Fibroblast of skin of left biceps (primary cell): ENCODE measurements around the gene NUB1.

Experiments
- DNase-seq, 2 experiments: peaks; one replicate each; pipeline ENCODE4 v3.0.0-alpha.2; 2013; ENCODE audit warnings: low read depth in 2 of 2

Gene NUB1

GRCh38 chr7:151314401-151314800 lies 27.2 kb upstream of the NUB1 start:
- DNase-seq, result no peak

- DNase-seq, result peak in 1 of 2 experiments; percentile 6
These were observed 26.5 kb upstream of the NUB1 start for GRCh38 chr7:151315038-151315655.

- no peak for DNase-seq
These were observed 24.7 kb upstream of the NUB1 start for GRCh38 chr7:151316896-151317295.

DNA sequence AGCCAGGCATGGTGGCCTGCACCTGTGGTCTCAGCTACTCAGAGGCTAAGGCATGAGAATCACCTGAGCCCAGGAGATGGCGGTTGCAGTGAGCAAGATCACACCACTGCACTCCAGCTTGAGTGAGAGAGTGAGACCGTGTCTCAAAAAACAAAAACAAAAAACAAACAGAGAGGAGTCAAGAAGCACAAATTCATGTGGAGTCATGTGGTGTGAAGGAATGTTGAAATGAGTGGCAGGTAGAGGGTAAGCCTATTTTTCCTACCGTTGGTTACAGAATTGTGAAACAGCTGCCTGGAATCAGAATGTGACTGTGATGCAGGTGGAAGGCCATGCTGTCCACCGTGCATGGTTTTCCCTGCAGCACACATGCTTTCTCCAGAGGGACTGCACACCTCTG lies 23.7 kb upstream of the NUB1 start:
- DNase-seq, result no peak

- DNase-seq, result no peak
These were observed 22.4 kb upstream of the NUB1 start for GRCh38 chr7:151319189-151319588.

DNA sequence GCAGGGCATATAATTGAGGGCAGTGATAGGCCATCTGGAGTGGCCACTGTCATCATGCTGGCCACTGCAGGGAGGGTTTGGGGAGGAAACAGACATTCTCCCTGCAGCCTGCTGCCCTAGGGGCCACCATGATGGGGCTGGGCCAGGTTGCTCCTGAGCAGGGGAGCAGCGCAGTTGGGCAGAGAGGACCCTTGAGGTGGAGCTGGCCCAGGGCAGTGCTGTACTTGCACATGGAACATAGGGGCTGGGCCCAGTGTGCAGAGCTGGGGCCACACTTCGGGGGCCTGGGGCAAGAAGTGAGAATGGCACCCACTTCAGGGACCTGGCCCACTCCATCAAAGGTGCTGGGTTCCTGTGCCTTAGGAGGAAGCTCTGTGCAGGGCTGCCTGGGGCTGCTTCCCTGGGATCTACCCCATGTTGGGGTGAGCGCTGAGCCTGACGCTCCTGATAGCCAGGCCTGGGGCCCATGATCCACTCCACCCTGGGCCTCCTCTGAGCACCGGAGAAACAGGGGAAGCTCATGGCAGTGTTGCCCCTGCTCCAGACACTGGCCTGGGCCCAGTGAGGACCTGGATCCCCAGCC lies 21.3 kb upstream of the NUB1 start:
- no peak for DNase-seq

DNA sequence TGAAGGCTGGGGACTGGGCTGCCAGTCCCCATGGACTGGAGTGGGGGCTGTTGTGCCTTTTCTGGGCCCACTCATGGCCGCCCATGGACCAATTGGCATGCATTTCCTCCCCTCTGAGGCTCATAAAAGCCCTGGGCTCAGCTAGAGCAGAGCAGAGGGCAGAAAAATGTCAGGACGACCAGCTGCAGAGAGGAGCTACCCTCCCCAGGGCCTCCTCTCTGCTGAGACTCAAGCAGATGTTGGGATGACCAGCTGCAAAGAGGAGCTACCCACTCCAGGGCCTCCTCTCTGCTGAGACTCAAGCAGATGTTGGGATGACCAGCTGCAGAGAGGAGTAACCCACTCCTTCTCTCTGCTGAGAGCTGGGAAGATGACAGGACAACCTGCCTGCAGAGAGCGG lies 20.3 kb upstream of the NUB1 start:
- DNase-seq, result no peak

GRCh38 chr7:151322906-151323305 lies 18.7 kb upstream of the NUB1 start:
- no peak for DNase-seq

DNA sequence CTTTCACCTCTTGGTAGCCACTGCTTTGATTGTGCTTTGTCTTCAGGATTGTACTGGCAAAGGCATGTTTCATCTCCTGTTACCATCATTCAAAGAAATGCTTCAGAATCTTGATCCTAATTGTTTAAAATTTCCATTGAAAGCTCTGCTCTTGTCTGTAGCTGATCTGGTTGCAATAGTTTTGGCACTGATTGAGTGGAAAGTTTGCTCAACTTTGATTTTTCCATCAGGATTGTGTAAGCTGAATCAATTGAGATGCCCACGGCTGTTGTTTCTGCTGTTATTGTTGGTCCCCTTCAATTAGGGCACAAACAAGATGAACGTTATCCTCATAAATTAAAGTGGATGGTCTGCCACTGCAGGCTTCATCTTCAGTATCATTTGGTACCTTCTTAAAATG lies 14.6 kb upstream of the NUB1 start:
- DNase-seq, result no peak

DNA sequence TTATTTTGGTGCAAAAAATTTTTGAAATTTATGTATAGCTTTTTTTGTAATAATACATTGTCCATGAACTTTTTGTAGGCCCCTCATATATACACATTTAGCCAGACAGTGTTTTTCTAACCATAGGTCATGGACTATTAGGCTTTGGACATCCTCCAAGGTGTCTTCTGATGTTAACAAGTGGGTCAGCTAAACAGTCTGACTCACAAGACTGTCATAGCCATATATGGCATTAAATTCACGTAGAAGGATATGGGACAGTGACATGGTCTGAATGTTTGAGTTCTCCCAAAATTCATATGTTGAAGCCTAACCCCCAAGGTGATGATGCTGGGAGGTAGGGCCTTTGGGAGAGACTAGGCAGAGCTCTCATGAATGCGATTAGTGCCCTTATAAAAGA lies 14.0 kb upstream of the NUB1 start:
- no peak for DNase-seq

DNA sequence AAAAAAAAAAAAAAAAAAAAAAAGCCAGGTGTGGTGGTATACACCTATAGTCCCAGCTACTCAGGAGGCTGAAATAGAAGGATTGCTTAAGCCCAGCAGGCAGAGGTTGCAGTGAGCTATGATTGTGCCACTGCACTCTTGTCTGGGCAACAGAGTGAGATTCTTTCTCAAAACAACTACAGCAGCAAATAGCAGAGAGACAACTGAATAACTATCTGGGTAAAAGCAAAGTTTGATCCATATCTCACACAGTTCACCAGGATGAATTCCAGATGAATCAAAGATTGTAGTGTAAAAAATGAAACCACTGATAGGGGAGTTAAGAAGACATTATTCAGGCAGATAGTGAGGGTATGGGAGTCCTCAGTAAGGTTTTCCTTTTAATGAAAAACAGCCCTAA lies 11.4 kb upstream of the NUB1 start:
- DNase-seq, result no peak

DNA sequence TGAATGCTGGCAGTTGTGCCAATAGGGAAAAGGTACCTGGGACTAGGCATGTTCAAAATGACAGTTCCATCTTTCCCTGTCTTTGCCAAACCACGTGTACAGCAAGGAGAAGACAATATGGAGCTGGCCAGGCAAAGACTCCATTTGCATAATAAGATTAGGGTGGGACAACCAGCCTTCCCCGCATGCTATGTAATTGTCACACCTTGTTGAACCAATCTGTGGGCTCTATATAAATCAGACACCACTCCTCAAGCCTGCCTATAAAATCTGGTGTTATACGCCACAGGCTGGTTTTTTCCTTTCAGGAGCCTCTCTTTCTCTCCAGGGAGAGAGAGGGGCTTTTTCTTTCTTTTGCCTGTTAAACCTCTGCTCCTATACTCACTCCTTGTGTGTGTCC lies 11.0 kb upstream of the NUB1 start:
- DNase-seq, result no peak

DNA sequence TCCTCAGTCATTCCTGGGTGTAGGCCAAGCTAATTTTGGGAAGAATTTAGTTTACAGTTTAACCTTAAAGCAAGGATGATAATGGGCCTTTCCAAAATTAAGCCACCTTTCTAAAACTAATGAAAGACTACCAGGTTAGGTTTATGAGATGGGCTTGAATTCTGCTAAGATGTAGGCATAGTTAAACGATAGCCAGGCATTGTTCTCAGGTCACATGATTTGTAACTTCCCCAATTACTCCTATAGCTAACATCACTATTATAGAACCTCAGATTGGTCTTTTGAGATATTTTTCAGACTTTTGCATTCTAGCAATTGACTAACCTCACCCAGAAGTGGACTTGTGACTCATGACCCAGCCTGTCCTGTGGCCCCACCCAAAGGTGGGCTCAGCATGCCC lies 7.0 kb upstream of the NUB1 start:
- DNase-seq, result no peak

GRCh38 chr7:151336027-151336708 lies 5.4 kb upstream of the NUB1 start:
- no peak for DNase-seq

GRCh38 chr7:151337346-151337745 lies 4.3 kb upstream of the NUB1 start:
- no peak for DNase-seq

GRCh38 chr7:151338809-151339208 lies 2.8 kb upstream of the NUB1 start:
- no peak for DNase-seq

- DNase-seq, result no peak
These were observed 1.8 kb upstream of the NUB1 start for GRCh38 chr7:151339651-151340382.

GRCh38 chr7:151340794-151341356 lies 737 bp upstream of the NUB1 start:
- DNase-seq, result no peak

DNA sequence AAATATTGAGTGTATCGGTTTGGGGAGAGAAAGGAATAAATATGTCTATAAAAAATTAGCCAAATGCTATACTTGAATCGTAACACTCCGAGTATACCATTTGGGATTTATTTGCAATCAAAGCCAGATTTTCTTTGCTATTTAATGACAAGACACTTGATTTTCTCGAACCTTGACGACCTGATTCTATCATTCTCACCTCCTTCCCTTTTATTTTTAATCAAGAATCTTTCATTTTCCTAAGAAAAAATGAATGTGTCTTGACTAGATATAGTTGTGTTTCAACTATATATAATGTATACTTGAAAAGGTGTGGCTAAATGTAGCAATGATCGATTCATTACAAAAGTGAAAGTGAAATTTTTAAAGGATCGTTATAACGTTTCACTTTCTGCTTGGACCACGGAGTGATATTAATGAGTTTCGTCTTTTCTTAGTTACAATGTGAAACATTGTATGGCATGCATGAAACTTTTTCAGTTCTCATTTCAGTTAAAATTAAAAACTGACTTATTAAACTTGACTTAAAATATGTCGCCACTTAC lies 562 bp downstream of the NUB1 start:
- DNase-seq, result no peak

DNA sequence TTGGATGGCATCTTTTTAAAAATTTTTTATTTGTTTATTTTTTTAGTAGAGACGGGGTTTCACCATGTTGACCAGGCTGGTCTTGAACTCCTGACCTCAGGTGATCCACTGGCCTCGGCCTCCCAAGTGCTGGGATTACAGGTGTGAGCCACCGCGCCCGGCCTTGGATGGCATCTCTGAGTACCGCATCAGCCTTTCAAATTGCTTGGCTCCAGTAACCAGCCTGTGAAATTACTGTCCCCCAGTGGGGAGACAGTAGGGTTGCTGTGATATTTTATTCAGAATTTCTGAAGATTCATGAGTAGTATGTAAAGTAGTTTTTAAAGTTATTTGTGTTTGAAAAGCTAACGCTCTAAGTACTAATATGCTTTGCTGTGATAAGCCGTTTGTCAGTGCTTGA lies 1.2 kb downstream of the NUB1 start:
- DNase-seq, result no peak

DNA sequence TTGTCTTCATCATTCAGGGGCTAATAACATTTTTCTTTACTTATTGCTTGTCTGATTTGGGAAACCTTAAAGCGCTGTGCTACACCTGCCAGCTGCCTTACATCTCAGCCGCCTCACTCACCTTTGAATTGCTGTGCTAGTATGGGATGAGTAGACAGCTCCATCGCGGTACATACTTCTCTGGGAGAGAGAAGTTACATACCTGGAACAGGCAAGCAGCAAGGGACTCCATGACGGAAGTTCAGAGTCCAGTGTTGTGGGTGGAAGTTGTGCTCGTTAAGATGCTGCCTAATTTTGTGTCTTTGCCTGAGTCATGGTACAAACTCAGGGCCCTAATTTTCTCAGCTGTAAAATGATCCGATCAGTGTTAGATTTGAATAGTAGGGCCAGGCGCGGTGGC lies 1.9 kb downstream of the NUB1 start:
- DNase-seq, result no peak
